WTC11 (cell line): Measurements from ENCODE around the gene PFN2.
"Not testable (repeated sequence)": the region's sequence is repeated elsewhere in the genome, so short reads cannot be mapped to it uniquely, and the experiment has no call there.

Source experiments
- CBFB ChIP-seq: sonication (generic); formaldehyde crosslinking; IDR thresholded peaks from 2 replicates; pipeline ENCODE4 v1.8.1; 2022; ENCODE audit warnings: mild to moderate bottlenecking, low read depth, missing genetic modification reagents
- CREM ChIP-seq: sonication (generic); formaldehyde crosslinking; IDR thresholded peaks from 2 replicates; pipeline ENCODE4 v1.8.1; 2022; ENCODE audit warnings: mild to moderate bottlenecking, missing genetic modification reagents, moderate library complexity
- ELF4 ChIP-seq: sonication (generic); formaldehyde crosslinking; IDR thresholded peaks from 2 replicates; pipeline ENCODE4 v1.8.1; 2022; ENCODE audit warnings: low read depth, mild to moderate bottlenecking, moderate library complexity, missing genetic modification reagents
- FOXJ3 ChIP-seq: sonication (generic); formaldehyde crosslinking; IDR thresholded peaks from 2 replicates; pipeline ENCODE4 v1.9.0; 2021; ENCODE audit warnings: missing genetic modification reagents, mild to moderate bottlenecking, borderline replicate concordance
- FOXK1 ChIP-seq: sonication (generic); formaldehyde crosslinking; IDR thresholded peaks from 2 replicates; pipeline ENCODE4 v1.8.0; 2022; ENCODE audit warnings: mild to moderate bottlenecking, moderate library complexity, missing genetic modification reagents
- PRRX2 ChIP-seq: fragments of 250-450 bp; sonication (Bioruptor Pico); IDR thresholded peaks from 2 replicates; pipeline ENCODE4 v1.8.0; 2021; ENCODE audit warnings: mild to moderate bottlenecking
- TCF7 ChIP-seq: sonication (generic); formaldehyde crosslinking; IDR thresholded peaks from 2 replicates; pipeline ENCODE4 v1.8.0; 2022; ENCODE audit warnings: mild to moderate bottlenecking, low read depth, missing genetic modification reagents, moderate library complexity
- ZNF317 ChIP-seq: sonication (generic); formaldehyde crosslinking; IDR thresholded peaks from 2 replicates; pipeline ENCODE4 v1.8.1; 2023; ENCODE audit warnings: low read depth, mild to moderate bottlenecking, moderate library complexity, missing genetic modification reagents, borderline replicate concordance
- TF ChIP-seq, protein P1 (sequence below): sonication (generic); formaldehyde crosslinking; IDR thresholded peaks from 2 replicates; pipeline ENCODE4 v1.8.0; 2022; ENCODE audit warnings: mild to moderate bottlenecking, missing genetic modification reagents
- TF ChIP-seq, protein P2 (sequence below): fragments of 200-600 bp; IDR thresholded peaks from 2 replicates; pipeline ENCODE4 v1.8.0; 2022; ENCODE audit warnings: antibody characterized with exemption
- TF ChIP-seq, protein P3 (sequence below): sonication (generic); formaldehyde crosslinking; IDR thresholded peaks from 2 replicates; pipeline ENCODE4 v1.8.1; 2023; ENCODE audit warnings: mild to moderate bottlenecking, missing genetic modification reagents, moderate library complexity
- TF ChIP-seq, protein P4 (sequence below): sonication (generic); formaldehyde crosslinking; IDR thresholded peaks from 2 replicates; pipeline ENCODE4 v1.8.1; 2023; ENCODE audit warnings: mild to moderate bottlenecking, missing genetic modification reagents
- TF ChIP-seq, protein P5 (sequence below): sonication (generic); formaldehyde crosslinking; IDR thresholded peaks from 2 replicates; pipeline ENCODE4 v1.8.0; 2022; ENCODE audit warnings: missing genetic modification reagents
- TF ChIP-seq, protein P6 (sequence below): sonication (generic); formaldehyde crosslinking; IDR thresholded peaks from 2 replicates; pipeline ENCODE4 v1.8.0; 2023; ENCODE audit warnings: missing genetic modification reagents

- TF ChIP-seq CREM; FOXK1; ELF4; CBFB (CRISPR knock-in tag); ZNF317; PRRX2 (CRISPR knock-in tag); FOXJ3 (CRISPR knock-in tag); TCF7 (CRISPR knock-in tag): not testable (repeated sequence)
- TF ChIP-seq, protein P1, sequence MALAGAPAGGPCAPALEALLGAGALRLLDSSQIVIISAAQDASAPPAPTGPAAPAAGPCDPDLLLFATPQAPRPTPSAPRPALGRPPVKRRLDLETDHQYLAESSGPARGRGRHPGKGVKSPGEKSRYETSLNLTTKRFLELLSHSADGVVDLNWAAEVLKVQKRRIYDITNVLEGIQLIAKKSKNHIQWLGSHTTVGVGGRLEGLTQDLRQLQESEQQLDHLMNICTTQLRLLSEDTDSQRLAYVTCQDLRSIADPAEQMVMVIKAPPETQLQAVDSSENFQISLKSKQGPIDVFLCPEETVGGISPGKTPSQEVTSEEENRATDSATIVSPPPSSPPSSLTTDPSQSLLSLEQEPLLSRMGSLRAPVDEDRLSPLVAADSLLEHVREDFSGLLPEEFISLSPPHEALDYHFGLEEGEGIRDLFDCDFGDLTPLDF = not testable (repeated sequence)
- TF ChIP-seq, protein P2, sequence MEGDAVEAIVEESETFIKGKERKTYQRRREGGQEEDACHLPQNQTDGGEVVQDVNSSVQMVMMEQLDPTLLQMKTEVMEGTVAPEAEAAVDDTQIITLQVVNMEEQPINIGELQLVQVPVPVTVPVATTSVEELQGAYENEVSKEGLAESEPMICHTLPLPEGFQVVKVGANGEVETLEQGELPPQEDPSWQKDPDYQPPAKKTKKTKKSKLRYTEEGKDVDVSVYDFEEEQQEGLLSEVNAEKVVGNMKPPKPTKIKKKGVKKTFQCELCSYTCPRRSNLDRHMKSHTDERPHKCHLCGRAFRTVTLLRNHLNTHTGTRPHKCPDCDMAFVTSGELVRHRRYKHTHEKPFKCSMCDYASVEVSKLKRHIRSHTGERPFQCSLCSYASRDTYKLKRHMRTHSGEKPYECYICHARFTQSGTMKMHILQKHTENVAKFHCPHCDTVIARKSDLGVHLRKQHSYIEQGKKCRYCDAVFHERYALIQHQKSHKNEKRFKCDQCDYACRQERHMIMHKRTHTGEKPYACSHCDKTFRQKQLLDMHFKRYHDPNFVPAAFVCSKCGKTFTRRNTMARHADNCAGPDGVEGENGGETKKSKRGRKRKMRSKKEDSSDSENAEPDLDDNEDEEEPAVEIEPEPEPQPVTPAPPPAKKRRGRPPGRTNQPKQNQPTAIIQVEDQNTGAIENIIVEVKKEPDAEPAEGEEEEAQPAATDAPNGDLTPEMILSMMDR = not testable (repeated sequence)
- TF ChIP-seq, protein P3, sequence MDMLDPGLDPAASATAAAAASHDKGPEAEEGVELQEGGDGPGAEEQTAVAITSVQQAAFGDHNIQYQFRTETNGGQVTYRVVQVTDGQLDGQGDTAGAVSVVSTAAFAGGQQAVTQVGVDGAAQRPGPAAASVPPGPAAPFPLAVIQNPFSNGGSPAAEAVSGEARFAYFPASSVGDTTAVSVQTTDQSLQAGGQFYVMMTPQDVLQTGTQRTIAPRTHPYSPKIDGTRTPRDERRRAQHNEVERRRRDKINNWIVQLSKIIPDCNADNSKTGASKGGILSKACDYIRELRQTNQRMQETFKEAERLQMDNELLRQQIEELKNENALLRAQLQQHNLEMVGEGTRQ (CRISPR knock-in tag) = not testable (repeated sequence)
- TF ChIP-seq, protein P4, sequence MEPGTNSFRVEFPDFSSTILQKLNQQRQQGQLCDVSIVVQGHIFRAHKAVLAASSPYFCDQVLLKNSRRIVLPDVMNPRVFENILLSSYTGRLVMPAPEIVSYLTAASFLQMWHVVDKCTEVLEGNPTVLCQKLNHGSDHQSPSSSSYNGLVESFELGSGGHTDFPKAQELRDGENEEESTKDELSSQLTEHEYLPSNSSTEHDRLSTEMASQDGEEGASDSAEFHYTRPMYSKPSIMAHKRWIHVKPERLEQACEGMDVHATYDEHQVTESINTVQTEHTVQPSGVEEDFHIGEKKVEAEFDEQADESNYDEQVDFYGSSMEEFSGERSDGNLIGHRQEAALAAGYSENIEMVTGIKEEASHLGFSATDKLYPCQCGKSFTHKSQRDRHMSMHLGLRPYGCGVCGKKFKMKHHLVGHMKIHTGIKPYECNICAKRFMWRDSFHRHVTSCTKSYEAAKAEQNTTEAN (CRISPR knock-in tag) = not testable (repeated sequence)
- TF ChIP-seq, protein P5, sequence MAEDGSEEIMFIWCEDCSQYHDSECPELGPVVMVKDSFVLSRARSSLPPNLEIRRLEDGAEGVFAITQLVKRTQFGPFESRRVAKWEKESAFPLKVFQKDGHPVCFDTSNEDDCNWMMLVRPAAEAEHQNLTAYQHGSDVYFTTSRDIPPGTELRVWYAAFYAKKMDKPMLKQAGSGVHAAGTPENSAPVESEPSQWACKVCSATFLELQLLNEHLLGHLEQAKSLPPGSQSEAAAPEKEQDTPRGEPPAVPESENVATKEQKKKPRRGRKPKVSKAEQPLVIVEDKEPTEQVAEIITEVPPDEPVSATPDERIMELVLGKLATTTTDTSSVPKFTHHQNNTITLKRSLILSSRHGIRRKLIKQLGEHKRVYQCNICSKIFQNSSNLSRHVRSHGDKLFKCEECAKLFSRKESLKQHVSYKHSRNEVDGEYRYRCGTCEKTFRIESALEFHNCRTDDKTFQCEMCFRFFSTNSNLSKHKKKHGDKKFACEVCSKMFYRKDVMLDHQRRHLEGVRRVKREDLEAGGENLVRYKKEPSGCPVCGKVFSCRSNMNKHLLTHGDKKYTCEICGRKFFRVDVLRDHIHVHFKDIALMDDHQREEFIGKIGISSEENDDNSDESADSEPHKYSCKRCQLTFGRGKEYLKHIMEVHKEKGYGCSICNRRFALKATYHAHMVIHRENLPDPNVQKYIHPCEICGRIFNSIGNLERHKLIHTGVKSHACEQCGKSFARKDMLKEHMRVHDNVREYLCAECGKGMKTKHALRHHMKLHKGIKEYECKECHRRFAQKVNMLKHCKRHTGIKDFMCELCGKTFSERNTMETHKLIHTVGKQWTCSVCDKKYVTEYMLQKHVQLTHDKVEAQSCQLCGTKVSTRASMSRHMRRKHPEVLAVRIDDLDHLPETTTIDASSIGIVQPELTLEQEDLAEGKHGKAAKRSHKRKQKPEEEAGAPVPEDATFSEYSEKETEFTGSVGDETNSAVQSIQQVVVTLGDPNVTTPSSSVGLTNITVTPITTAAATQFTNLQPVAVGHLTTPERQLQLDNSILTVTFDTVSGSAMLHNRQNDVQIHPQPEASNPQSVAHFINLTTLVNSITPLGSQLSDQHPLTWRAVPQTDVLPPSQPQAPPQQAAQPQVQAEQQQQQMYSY = not testable (repeated sequence)
- TF ChIP-seq, protein P6, sequence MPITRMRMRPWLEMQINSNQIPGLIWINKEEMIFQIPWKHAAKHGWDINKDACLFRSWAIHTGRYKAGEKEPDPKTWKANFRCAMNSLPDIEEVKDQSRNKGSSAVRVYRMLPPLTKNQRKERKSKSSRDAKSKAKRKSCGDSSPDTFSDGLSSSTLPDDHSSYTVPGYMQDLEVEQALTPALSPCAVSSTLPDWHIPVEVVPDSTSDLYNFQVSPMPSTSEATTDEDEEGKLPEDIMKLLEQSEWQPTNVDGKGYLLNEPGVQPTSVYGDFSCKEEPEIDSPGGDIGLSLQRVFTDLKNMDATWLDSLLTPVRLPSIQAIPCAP = not testable (repeated sequence)
Measured at GRCh38 chr3:149983053-149983452, 12.4 kb upstream of the PFN2 start.
